ENCODE measurements around the gene UFSP2.

Gene UFSP2

GRCh38 chr4:185381288-185382196 lies 44.2 kb downstream of the UFSP2 start:
- DNase-seq (ENCODE audit: insufficient read length) (no peak), FAIRE-seq (no peak)
- no peak for TF ChIP-seq POLR2AphosphoS5 (IDR thresholded peaks at IDR 0.05; ENCODE audit: low read depth, low read length)
- no peak for TF ChIP-seq TAF1 (IDR thresholded peaks at IDR 0.05; ENCODE audit: borderline replicate concordance, low read depth, low read length)
- TF ChIP-seq POLR2A (IDR thresholded peaks at IDR 0.05; ENCODE audit: low read depth, low read length) = no peak

DNA sequence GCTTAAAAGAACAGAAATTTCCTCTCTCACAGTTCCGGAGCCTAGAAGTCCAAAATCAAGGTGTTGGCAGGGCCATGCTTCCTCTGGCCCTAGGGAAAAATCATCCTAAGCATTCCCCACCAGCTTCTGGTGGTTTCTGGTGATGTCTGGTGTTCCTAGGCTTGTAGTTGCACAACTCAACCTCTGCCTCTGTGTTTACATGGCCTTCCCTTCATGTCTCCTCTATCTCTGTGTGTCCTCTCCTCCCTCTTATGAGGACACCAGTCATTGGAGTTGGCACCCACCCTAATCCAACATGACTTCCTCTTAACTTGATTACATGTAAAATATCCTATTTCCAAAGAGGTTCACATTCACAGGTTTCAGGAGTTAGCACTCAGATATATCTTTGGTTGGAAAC lies 45.4 kb downstream of the UFSP2 start:
- FAIRE-seq (no peak), DNase-seq (ENCODE audit: insufficient read length) (no peak)
- TF ChIP-seq POLR2AphosphoS5 (IDR thresholded peaks at IDR 0.05; ENCODE audit: low read depth, low read length) (peak; percentile 21; the same call in 1 of the 2 replicates), POLR2A (IDR thresholded peaks at IDR 0.05; ENCODE audit: low read depth, low read length) (peak; percentile 30; the same call in 1 of the 2 replicates), TAF1 (IDR thresholded peaks at IDR 0.05; ENCODE audit: borderline replicate concordance, low read depth, low read length) (no peak)

DNA sequence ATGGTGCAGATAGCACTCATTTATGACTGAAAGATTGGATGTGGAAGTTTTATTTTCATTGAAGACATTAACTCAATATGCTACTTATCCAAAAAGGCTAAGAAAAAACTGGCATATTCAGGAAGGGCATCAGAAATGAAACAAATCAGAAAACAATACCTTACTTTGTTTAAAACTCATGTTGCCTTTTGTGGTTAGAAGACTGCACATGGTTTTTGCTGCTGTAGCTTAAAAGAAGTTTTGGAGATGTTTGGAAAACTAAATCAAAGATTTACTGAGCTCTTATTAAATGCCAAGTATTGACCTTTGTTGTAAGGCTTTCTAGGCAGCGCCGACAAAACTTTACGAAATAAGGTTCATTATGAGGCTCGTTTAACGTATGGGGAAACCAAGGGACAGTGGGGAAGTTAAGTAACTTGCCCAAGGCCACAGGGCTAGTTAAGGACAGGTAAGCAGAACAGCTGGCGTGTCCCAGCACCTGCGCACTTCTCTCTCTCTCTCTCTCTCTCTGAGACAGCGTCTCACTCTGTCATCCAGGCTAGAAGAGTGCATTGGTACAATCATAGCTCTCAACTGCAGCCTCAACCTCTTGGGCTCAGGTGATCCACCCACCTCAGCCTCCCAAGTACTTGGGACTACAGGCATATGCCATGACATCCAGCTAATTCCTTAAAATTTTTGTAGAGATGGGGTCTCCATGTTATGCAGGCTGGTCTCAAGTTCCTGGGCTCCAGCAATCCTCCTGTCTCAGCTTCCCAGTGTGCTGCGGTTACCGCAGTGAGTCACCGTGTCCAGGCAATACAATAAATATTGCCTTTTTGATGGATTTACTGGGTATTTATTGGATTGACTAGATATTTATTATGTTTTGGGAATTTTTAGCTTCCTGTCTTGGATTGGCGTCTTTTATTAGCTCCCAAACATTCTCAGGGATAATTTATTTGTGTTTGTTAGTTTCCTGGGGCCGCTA lies 46.2 kb downstream of the UFSP2 start:
- FAIRE-seq (no peak), DNase-seq (ENCODE audit: insufficient read length) (no peak)
- no peak; the same call in 1 of the 2 replicates for TF ChIP-seq POLR2A (IDR thresholded peaks at IDR 0.05; ENCODE audit: low read depth, low read length)
- no peak for TF ChIP-seq TAF1 (IDR thresholded peaks at IDR 0.05; ENCODE audit: borderline replicate concordance, low read depth, low read length)
- 0 out of 2 replicates have a peak, but pooled peaks have one; percentile 64 for TF ChIP-seq POLR2AphosphoS5 (IDR thresholded peaks at IDR 0.05; ENCODE audit: low read depth, low read length)

- peak; percentile 50 for FAIRE-seq
- DNase-seq (ENCODE audit: insufficient read length) = no peak
- TF ChIP-seq POLR2A (IDR thresholded peaks at IDR 0.05; ENCODE audit: low read depth, low read length) (no peak), POLR2AphosphoS5 (IDR thresholded peaks at IDR 0.05; ENCODE audit: low read depth, low read length) (peak; percentile 69), TAF1 (IDR thresholded peaks at IDR 0.05; ENCODE audit: borderline replicate concordance, low read depth, low read length) (no peak)
These were observed 47.5 kb downstream of the UFSP2 start for GRCh38 chr4:185378264-185378663.

GRCh38 chr4:185374573-185374972 lies 51.2 kb downstream of the UFSP2 start:
- TF ChIP-seq TAF1 (IDR thresholded peaks at IDR 0.05; ENCODE audit: borderline replicate concordance, low read depth, low read length) = no peak
- no peak for TF ChIP-seq POLR2AphosphoS5 (IDR thresholded peaks at IDR 0.05; ENCODE audit: low read depth, low read length)
- TF ChIP-seq POLR2A (IDR thresholded peaks at IDR 0.05; ENCODE audit: low read depth, low read length) = no peak
- DNase-seq (ENCODE audit: insufficient read length) (no peak), FAIRE-seq (peak; percentile 36)

DNA sequence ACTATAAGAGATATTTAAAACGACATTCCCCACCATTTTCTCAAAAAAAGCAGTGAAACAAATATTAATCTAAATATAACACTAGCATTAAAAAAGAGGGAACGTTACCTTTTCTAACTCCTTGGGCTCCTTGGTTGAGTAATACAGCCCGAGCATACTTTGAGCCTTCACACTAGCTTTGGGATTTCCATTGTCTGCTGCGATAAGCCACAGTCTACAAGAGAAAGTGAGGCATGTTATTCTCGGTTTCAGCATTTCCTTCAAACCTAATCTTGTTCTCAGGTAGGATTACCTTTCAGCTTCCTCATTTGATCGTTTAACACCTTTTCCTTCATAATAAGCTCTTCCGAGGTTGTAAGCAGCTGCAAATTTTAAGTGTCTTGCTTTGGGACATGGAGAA lies 51.7 kb downstream of the UFSP2 start:
- DNase-seq (ENCODE audit: insufficient read length) = no peak
- no peak for TF ChIP-seq POLR2AphosphoS5 (IDR thresholded peaks at IDR 0.05; ENCODE audit: low read depth, low read length)
- TF ChIP-seq POLR2A (IDR thresholded peaks at IDR 0.05; ENCODE audit: low read depth, low read length) = no peak
- no peak for TF ChIP-seq TAF1 (IDR thresholded peaks at IDR 0.05; ENCODE audit: borderline replicate concordance, low read depth, low read length)
- FAIRE-seq = no peak

GRCh38 chr4:185371702-185372101 lies 54.1 kb downstream of the UFSP2 start:
- no peak for FAIRE-seq
- DNase-seq (ENCODE audit: insufficient read length) = no peak
- 0 out of 2 replicates have a peak, but pooled peaks have one; percentile 18 for TF ChIP-seq POLR2A (IDR thresholded peaks at IDR 0.05; ENCODE audit: low read depth, low read length)
- no peak for TF ChIP-seq TAF1 (IDR thresholded peaks at IDR 0.05; ENCODE audit: borderline replicate concordance, low read depth, low read length)
- TF ChIP-seq POLR2AphosphoS5 (IDR thresholded peaks at IDR 0.05; ENCODE audit: low read depth, low read length) = no peak

DNA sequence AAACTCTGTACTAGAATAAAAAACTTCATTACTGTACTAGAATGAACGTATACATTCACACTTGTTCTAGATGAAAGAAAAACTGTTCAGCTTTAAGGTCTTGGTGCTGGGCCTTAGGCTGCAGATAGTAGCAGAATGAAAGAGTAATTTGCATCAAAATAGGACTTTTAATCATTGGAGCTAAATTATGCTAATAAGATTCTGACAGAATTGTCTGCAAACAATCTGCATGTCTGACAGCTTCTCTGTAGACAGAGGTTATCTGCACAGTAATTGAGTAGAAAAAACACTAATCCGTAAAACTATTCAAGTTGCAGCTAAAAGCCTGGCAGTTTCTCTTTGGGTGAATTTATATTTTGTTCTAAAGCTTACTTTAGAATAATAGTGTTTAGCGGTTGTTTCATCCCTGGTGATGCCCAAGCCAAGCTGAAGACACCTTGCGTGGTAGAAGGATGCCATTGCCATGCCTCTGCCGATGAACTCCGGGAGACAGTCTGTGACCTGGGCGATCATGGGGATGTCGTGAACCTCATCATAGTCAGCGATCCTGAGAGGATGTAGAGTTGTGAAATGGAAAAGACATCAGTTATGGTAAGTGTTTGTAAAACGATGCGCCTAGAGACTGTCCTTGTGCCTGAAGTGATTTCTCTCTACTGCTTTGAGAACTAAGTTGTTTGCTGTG lies 55.4 kb downstream of the UFSP2 start:
- DNase-seq (ENCODE audit: insufficient read length) = no peak
- no peak for FAIRE-seq
- TF ChIP-seq TAF1 (IDR thresholded peaks at IDR 0.05; ENCODE audit: borderline replicate concordance, low read depth, low read length) (no peak), POLR2A (IDR thresholded peaks at IDR 0.05; ENCODE audit: low read depth, low read length) (no peak), POLR2AphosphoS5 (IDR thresholded peaks at IDR 0.05; ENCODE audit: low read depth, low read length) (peak; percentile 76)

- no peak for FAIRE-seq
- no peak for TF ChIP-seq TAF1 (IDR thresholded peaks at IDR 0.05; ENCODE audit: borderline replicate concordance, low read depth, low read length)
- no peak for TF ChIP-seq POLR2A (IDR thresholded peaks at IDR 0.05; ENCODE audit: low read depth, low read length)
- TF ChIP-seq POLR2AphosphoS5 (IDR thresholded peaks at IDR 0.05; ENCODE audit: low read depth, low read length) = no peak
- DNase-seq (ENCODE audit: insufficient read length) = no peak
These were observed 56.0 kb downstream of the UFSP2 start for GRCh38 chr4:185369731-185370130.

DNA sequence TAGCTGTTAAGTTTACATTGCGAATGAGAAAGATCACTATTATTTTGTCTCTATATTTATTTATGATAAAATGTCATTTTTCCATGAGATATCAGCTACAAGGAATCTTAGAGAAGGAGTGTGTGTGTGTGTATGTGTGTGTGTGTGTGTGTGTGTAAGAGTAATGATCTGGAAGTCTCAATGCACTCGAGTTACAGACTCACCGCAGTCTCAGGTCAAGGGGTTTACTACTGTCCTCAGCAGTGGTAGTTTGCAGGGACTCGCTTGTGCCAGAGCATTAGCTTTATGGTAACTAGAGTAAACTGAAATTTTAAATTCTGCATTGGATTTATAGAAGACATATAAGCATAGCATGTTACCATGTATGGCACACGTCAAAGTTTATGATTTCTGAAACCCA lies 60.9 kb downstream of the UFSP2 start:
- no peak for DNase-seq (ENCODE audit: insufficient read length)
- no peak for FAIRE-seq
- TF ChIP-seq TAF1 (IDR thresholded peaks at IDR 0.05; ENCODE audit: borderline replicate concordance, low read depth, low read length) (no peak), POLR2AphosphoS5 (IDR thresholded peaks at IDR 0.05; ENCODE audit: low read depth, low read length) (no peak), POLR2A (IDR thresholded peaks at IDR 0.05; ENCODE audit: low read depth, low read length) (no peak)

Measured in GM12892 (cell line).